CD4-positive, alpha-beta T cell treated with Interferon gamma for 1 hour (primary cell): ENCODE data around the gene SEC61G.

Source experiments
- DNase-seq: peaks from one replicate; pipeline ENCODE4 v3.0.0-alpha.2; 2020

SEC61G gene

GRCh38 chr7:54758702-54759592 is at the start of gene SEC61G:
SEC61G (minus strand) TSS chr7:54759211; CDS start chr7:54757588, 1,623 bp downstream.
- DNase-seq = peak; percentile 94

GRCh38 chr7:54802841-54803240 is 43.8 kb upstream of the SEC61G start:
- no peak for DNase-seq

- DNase-seq = no peak
Observed at GRCh38 chr7:54802114-54802513, 43.1 kb upstream of the SEC61G start.

- DNase-seq = no peak
Observed at GRCh38 chr7:54799792-54800191, 40.8 kb upstream of the SEC61G start.

GRCh38 chr7:54798530-54798929 is 39.5 kb upstream of the SEC61G start:
- no peak for DNase-seq

- no peak for DNase-seq
Observed at GRCh38 chr7:54796853-54797252, 37.8 kb upstream of the SEC61G start.

- DNase-seq = no peak
Observed at GRCh38 chr7:54796150-54796549, 37.1 kb upstream of the SEC61G start.

GRCh38 chr7:54792383-54792782 is 33.4 kb upstream of the SEC61G start:
- DNase-seq = no peak

- DNase-seq = no peak
Observed at GRCh38 chr7:54788664-54789063, 29.7 kb upstream of the SEC61G start.

- DNase-seq = no peak
Observed at GRCh38 chr7:54785261-54785660, 26.2 kb upstream of the SEC61G start.

- no peak for DNase-seq
Observed at GRCh38 chr7:54783952-54784351, 24.9 kb upstream of the SEC61G start.

GRCh38 chr7:54782829-54783228 is 23.8 kb upstream of the SEC61G start:
- DNase-seq = no peak

GRCh38 chr7:54782314-54782713 is 23.3 kb upstream of the SEC61G start:
- DNase-seq = no peak

- no peak for DNase-seq
Observed at GRCh38 chr7:54781134-54781920, 22.3 kb upstream of the SEC61G start.

GRCh38 chr7:54780490-54780889 is 21.5 kb upstream of the SEC61G start:
- DNase-seq = no peak

GRCh38 chr7:54778696-54779540 is 19.9 kb upstream of the SEC61G start:
- no peak for DNase-seq

- DNase-seq = no peak
Observed at GRCh38 chr7:54778166-54778565, 19.2 kb upstream of the SEC61G start.

GRCh38 chr7:54774785-54775740 is 16.1 kb upstream of the SEC61G start:
- no peak for DNase-seq

- peak; percentile 57 for DNase-seq
Observed at GRCh38 chr7:54773472-54774399, 14.7 kb upstream of the SEC61G start.

GRCh38 chr7:54769203-54769602 is 10.2 kb upstream of the SEC61G start:
- no peak for DNase-seq

GRCh38 chr7:54764861-54765260 is 5.8 kb upstream of the SEC61G start:
- DNase-seq = no peak
